ENCODE results near the gene CNGB1. TPM values are rescaled to one million over a fixed set of nuclear protein-coding genes. Genes with fewer than 3 reads are reported as not detected.

The CNGB1 gene
- total and polyA plus RNA-seq, 10 donors = 0.02 to 0.12 TPM; not detected in 8

DNA sequence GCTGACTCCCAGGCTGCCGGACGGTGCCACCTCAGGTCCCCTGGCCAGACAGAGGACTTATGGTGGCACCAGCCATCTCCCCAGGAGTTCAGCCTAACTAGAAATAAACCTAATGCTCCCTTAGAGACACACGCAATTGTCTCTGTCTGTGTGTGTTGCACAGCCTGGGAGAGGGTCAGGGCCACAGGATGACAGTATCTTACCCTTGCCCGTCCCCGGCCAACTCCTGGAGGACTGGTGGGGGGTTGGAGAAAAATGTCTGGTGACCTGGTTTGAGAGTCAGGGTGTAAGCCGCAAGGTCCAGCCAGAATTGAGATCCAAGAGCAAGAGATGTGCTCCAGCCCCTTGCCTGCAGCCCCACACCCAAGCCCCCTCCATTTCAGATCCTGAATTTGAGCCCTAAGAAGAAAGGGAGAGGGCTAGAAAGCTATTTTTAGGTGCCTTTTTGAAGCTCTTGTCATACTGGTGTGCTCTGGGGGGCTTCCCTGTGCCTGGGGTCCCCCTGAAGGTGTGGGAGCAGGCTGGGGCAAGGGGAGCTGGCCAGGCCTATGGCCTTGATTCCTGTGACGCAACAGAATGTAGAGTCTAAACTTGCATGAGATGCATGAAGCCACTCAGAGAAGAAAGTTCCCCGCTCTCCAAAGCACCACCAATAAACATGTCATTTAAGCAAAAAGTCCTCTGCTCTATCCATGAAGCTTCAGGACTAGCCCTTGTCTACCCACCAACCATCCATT, 16.7 kb upstream of the CNGB1 start:
- H3K27ac ChIP-seq = no peak overlapping the region
- H3K4me1 ChIP-seq = peaks cover 5 to 24% (median 18%) of the 10 kb centered on the region in 6 donors
- TF ChIP-seq POLR2AphosphoS5 (IDR thresholded peaks at IDR 0.05) = no peak
- TF ChIP-seq POLR2A (IDR thresholded peaks at IDR 0.05) = no peak
- TF ChIP-seq, protein P1, sequence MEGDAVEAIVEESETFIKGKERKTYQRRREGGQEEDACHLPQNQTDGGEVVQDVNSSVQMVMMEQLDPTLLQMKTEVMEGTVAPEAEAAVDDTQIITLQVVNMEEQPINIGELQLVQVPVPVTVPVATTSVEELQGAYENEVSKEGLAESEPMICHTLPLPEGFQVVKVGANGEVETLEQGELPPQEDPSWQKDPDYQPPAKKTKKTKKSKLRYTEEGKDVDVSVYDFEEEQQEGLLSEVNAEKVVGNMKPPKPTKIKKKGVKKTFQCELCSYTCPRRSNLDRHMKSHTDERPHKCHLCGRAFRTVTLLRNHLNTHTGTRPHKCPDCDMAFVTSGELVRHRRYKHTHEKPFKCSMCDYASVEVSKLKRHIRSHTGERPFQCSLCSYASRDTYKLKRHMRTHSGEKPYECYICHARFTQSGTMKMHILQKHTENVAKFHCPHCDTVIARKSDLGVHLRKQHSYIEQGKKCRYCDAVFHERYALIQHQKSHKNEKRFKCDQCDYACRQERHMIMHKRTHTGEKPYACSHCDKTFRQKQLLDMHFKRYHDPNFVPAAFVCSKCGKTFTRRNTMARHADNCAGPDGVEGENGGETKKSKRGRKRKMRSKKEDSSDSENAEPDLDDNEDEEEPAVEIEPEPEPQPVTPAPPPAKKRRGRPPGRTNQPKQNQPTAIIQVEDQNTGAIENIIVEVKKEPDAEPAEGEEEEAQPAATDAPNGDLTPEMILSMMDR (IDR thresholded peaks at IDR 0.05 in 8 of 11, conservative IDR thresholded peaks at IDR 0.05 in 3 of 11) = no peak
- no peak overlapping the region for H3K4me3 ChIP-seq
- intact Hi-C loops (cut with DNase I; ENCODE audit: low total_unique reads) = no loop called here
- WGBS, 5 donors = 85 to 95% (median 88%) methylated on average over 8 of the region's 8 CpGs
- H3K36me3 ChIP-seq = no peaks in the 10 kb centered on the region
- peaks cover 0 to 24% (median 0%) of the 10 kb centered on the region in 7 donors for H3K27me3 ChIP-seq (replicated peaks in 1 of 7)
- no peaks in the 10 kb centered on the region for H3K9me3 ChIP-seq
- peak; percentile 40 for DNase-seq

DNA sequence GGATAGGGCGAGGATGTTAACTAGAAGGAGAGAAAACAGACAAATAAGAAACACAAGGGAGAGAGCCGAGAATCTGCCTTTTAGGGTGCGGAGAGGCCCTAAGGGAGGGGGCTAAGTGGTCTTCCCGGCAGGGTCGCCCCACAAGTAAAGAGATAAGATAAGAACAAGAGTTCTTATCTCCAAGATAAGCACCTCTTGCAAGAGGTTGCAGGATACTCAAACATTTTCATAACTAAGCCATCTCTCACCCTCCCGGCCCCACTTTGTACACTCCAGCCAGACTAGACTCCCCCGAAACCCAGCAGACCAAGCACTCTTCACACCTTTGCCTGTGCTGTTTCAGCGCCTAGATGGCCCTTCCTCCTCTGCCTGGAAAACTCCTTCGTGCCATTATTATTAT, 15.3 kb upstream of the CNGB1 start:
- intact Hi-C loops (cut with DNase I; ENCODE audit: low total_unique reads) = no loop called here
- Histone ChIP-seq H3K36me3 (no peaks in the 10 kb centered on the region), H3K9me3 (no peaks in the 10 kb centered on the region), H3K4me1 (peaks cover 5 to 24% (median 18%) of the 10 kb centered on the region in 6 donors), H3K27me3 (replicated peaks in 1 of 7) (peaks cover 0 to 24% (median 0%) of the 10 kb centered on the region in 7 donors), H3K4me3 (no peak overlapping the region), H3K27ac (no peak overlapping the region)
- DNase-seq = peak; percentile 15
- 72 to 78% (median 75%) methylated on average over 9 of the region's 9 CpGs for WGBS, 5 donors
- TF ChIP-seq POLR2AphosphoS5 (IDR thresholded peaks at IDR 0.05) (no peak), POLR2A (IDR thresholded peaks at IDR 0.05) (no peak)
- TF ChIP-seq, protein P1 (IDR thresholded peaks at IDR 0.05 in 8 of 11, conservative IDR thresholded peaks at IDR 0.05 in 3 of 11) = no peak

DNA sequence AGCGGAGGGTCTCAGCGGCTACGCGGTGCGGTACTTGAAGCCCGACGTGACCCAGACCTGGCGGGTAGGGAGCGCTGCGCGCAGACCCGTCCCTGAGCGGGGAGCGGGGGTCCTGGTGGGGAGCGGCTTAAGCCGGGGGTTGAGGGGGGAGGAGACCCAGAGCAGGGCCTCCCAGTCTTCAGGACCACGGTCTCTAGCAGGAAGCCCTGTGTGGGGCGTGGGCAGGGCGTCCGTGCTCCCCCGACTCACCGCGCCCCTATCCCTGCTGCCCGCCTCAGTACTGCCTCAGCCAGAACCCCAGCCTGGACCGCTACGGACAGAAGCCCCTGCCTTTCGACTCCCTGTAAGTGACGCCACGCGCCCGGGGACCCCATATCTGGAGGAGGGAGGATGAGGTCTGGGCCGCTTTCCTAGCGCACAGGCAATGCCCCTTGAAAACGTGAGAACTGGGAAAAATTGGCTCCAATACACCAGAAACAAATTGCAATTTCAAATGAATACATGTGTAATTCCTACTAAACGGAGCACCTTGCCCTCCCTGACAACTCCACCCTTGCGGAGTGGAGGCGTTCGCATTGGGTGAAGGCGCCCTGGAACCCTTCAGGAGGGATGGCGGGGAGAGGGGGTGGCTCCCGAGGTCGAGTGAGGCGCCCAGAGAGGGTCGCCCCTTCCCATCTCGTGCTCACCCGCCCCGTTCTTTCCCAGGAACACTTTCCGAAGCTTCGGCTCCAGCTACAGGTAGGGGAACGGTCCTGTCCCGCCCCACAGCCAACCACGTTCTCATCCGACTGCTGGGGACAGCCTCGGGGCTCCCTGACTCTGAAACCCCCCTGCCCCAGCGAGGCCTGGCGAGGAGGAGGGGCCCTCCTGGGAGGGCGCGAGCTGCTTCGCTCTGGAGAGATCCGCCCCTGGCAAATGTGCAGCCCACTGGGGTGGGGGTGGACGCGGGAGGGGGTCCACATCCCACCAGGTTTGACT, 14.6 kb upstream of the CNGB1 start:
- H3K36me3 ChIP-seq = no peaks in the 10 kb centered on the region
- DNase-seq = peak; percentile 75
- 22 to 45% (median 29%) methylated on average over 35 to 62 of the region's 62 CpGs for WGBS, 5 donors
- H3K4me1 ChIP-seq = peaks cover 5 to 24% (median 18%) of the 10 kb centered on the region in 6 donors
- H3K9me3 ChIP-seq = no peaks in the 10 kb centered on the region
- peak overlapping the region; percentile 36 to 74 (median 56) for H3K4me3 ChIP-seq
- TF ChIP-seq, protein P1 (IDR thresholded peaks at IDR 0.05 in 8 of 11, conservative IDR thresholded peaks at IDR 0.05 in 3 of 11) = no peak
- no peak for TF ChIP-seq POLR2A (IDR thresholded peaks at IDR 0.05)
- no peak for TF ChIP-seq POLR2AphosphoS5 (IDR thresholded peaks at IDR 0.05)
- H3K27me3 ChIP-seq (replicated peaks in 1 of 7) = peaks cover 0 to 24% (median 0%) of the 10 kb centered on the region in 7 donors
- peak overlapping the region in 4 of 8 donors; percentile 49 to 65 (median 60) for H3K27ac ChIP-seq
- intact Hi-C loops (cut with DNase I; ENCODE audit: low total_unique reads) = no loop called here
